ENCODE data around the gene CREB5. TPM values are rescaled to one million over a fixed set of nuclear protein-coding genes. Genes with fewer than 3 reads are reported as not detected.
A peak's percentile ranks its signal among the peaks of the same experiment; 100 is the strongest.

Gene CREB5
- total and polyA plus RNA-seq, 4 experiments from 2014 or later = not detected

DNA sequence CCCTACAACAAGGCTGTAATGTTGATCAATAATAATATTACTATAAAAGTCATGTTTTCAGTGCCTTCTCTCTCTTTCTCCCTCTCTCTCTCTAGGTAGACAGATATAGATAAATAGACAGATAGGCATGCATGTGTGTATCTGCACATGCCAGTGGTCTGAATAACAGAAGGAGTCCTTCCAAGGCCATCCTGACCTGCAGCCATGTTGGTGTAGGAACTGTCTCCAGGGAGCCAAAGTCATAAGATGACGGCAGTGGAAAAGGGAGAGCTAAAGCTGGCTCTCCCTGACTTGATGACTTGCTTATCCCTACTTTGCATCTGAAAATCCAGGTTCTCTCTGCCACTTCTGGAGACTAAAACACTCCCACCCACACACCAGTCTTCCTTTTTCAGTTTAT, 432.8 kb downstream of the CREB5 start:
- CTCF ChIA-PET (ENCODE audit: partially characterized antibody) = interaction anchor here (1.3 kb wide), 1 partner anchor 9 kb away, joined by 4 read pairs; no protein-coding TSS in a partner anchor
- no peaks in the 10 kb centered on the region for H3K4me1 Mint-ChIP-seq
- no peak overlapping the region for H3K4me3 Mint-ChIP-seq

DNA sequence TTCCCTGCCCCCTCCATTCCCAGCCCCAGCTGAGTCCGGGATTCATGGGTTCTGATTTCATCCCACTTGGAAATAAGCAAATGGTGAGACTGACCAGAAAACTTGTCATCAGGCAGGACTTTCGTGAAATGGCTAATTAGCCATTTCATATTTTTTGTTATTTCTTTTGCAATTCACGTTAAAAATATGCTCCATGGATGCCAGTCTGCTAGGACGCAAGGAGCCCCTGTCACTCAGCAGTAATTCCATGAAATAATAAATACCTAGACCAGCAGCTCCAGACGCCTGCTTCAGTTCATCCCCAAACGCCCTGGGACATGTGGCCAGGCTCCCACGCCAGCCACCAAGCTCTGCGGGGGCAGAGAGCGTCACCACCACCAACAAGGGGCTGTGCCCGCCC, 434.9 kb downstream of the CREB5 start:
- Histone ChIP-seq H3K27me3 (ENCODE audit: insufficient read depth, low read length) (peaks cover 4% of the 10 kb centered on the region), H3K36me3 (ENCODE audit: insufficient read depth, low read length) (no peaks in the 10 kb centered on the region), H3K4me1 (ENCODE audit: insufficient read depth, low read length) (no peaks in the 10 kb centered on the region), H3K4me3 (ENCODE audit: low read length in 2 of 2) (no peak overlapping the region), H3K9me3 (ENCODE audit: control insufficient read depth in 1 of 2, low read length in 2 of 2) (no peaks in the 10 kb centered on the region), H3K27ac (ENCODE audit: low read depth, low read length) (no peak overlapping the region)
- no peak for DNase-seq
- Mint-ChIP-seq H3K27me3 (peaks cover 6 to 17% of the 10 kb centered on the region in 2 donors), H3K4me3 (no peak overlapping the region), H3K36me3 (no peaks in the 10 kb centered on the region), H3K27ac (no peak overlapping the region), H3K4me1 (no peaks in the 10 kb centered on the region), H3K9me3 (peaks cover 0 to 4% (median 0%) of the 10 kb centered on the region in 8 donors)
- CTCF ChIA-PET (ENCODE audit: partially characterized antibody) = no interaction called here
- intact Hi-C loops (cut with micrococcal nuclease) = no loop called here
- POLR2A ChIA-PET (ENCODE audit: partially characterized antibody) = no interaction called here

More for the DNA sequence above, 432.8 kb downstream of the CREB5 start:
- intact Hi-C loops (cut with micrococcal nuclease) = no loop called here
- POLR2A ChIA-PET (ENCODE audit: partially characterized antibody) = no interaction called here
- Histone ChIP-seq H3K4me1 (ENCODE audit: insufficient read depth, low read length) (no peaks in the 10 kb centered on the region), H3K4me3 (ENCODE audit: low read length in 2 of 2) (no peak overlapping the region), H3K27ac (ENCODE audit: low read depth, low read length) (no peak overlapping the region), H3K36me3 (ENCODE audit: insufficient read depth, low read length) (no peaks in the 10 kb centered on the region), H3K9me3 (ENCODE audit: control insufficient read depth in 1 of 2, low read length in 2 of 2) (no peaks in the 10 kb centered on the region), H3K27me3 (ENCODE audit: insufficient read depth, low read length) (no peaks in the 10 kb centered on the region)
- Mint-ChIP-seq H3K27ac (no peak overlapping the region), H3K36me3 (no peaks in the 10 kb centered on the region), H3K9me3 (peaks cover 0 to 4% (median 0%) of the 10 kb centered on the region in 8 donors), H3K27me3 (peaks cover 7 to 18% of the 10 kb centered on the region in 2 donors)
- no peak for DNase-seq

DNA sequence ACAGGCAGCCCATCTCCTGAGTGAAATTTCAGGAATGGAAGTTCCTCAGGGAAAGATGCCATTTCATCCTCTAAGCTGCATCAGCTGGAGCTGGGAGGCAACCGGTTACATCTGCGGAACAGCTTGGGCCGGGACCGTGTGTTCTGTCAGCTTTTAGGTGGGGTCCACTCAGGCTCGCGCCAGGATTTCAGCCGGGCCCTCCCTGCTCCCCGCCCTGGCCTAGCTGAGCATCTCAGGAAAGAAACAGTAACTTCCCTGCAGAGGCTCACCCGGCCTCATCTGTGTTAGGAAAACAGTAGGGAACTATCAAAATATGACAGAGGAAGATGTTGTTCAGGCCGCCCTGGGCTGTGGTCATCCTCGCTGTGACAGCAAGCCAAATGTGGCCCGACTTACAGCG, 435.4 kb downstream of the CREB5 start:
- CTCF ChIA-PET (ENCODE audit: partially characterized antibody) = no interaction called here
- Mint-ChIP-seq H3K4me1 (no peaks in the 10 kb centered on the region), H3K27ac (no peak overlapping the region), H3K27me3 (peaks cover 6 to 17% of the 10 kb centered on the region in 2 donors), H3K4me3 (no peak overlapping the region), H3K9me3 (peaks cover 0 to 4% (median 0%) of the 10 kb centered on the region in 8 donors), H3K36me3 (no peaks in the 10 kb centered on the region)
- DNase-seq = no peak
- intact Hi-C loops (cut with micrococcal nuclease) = no loop called here
- peaks cover 4% of the 10 kb centered on the region for H3K27me3 ChIP-seq (ENCODE audit: insufficient read depth, low read length)
- no peaks in the 10 kb centered on the region for H3K4me1 ChIP-seq (ENCODE audit: insufficient read depth, low read length)
- H3K27ac ChIP-seq (ENCODE audit: low read depth, low read length) = no peak overlapping the region
- H3K4me3 ChIP-seq (ENCODE audit: low read length in 2 of 2) = no peak overlapping the region
- no peaks in the 10 kb centered on the region for H3K36me3 ChIP-seq (ENCODE audit: insufficient read depth, low read length)
- H3K9me3 ChIP-seq (ENCODE audit: control insufficient read depth in 1 of 2, low read length in 2 of 2) = no peaks in the 10 kb centered on the region
- POLR2A ChIA-PET (ENCODE audit: partially characterized antibody) = no interaction called here

DNA sequence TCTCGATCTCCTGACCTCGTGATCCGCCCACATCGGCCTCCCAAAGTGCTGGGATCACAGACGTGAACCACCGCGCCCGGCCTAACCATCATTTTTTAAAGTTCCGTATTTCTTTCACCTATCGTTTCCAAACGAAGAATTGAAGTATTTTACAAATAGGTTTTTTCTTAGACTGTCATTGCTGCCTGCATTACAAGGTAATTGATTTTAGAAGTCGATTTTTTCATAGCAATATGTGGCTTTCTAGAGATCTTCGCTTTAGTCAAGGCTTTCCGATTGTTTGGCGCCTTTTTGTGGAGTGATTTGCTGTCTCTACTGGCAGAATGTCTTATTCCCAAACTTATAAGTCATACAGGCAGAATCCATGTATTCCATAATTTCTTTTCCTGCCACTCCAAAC, 436.6 kb downstream of the CREB5 start:
- CTCF ChIA-PET (ENCODE audit: partially characterized antibody) = no interaction called here

DNA sequence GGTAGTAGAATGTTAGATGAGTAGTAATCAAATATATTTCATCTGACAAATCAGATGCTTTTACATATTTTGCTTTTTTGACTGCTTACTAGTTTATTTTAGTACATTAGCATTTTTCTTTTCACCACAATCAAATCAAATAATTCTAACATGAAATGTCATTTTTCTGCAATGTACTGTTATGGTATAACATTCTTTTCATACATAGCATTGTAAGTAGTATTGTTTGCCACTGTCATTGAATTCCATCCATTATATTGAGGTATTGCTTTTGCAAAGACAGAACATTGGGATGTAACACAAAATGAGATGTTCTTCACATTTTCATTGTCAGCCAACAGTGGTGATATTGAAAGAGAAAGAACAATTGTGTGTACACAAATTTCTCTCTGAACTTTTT, 438.4 kb downstream of the CREB5 start:
- DNase-seq = no peak
- Mint-ChIP-seq H3K4me1 (peaks cover 7 to 12% (median 8%) of the 10 kb centered on the region in 4 donors), H3K4me3 (no peak overlapping the region), H3K36me3 (no peaks in the 10 kb centered on the region), H3K27ac (no peak overlapping the region), H3K27me3 (peaks cover 17 to 23% of the 10 kb centered on the region in 2 donors), H3K9me3 (peaks cover 0 to 2% (median 0%) of the 10 kb centered on the region in 8 donors)
- Histone ChIP-seq H3K4me1 (ENCODE audit: insufficient read depth, low read length) (peaks cover 13% of the 10 kb centered on the region), H3K27me3 (ENCODE audit: insufficient read depth, low read length) (peaks cover 9% of the 10 kb centered on the region), H3K9me3 (ENCODE audit: control insufficient read depth in 1 of 2, low read length in 2 of 2) (no peaks in the 10 kb centered on the region), H3K27ac (ENCODE audit: low read depth, low read length) (no peak overlapping the region), H3K36me3 (ENCODE audit: insufficient read depth, low read length) (no peaks in the 10 kb centered on the region), H3K4me3 (ENCODE audit: low read length in 2 of 2) (no peak overlapping the region)
- intact Hi-C loops (cut with micrococcal nuclease) = no loop called here
- ChIA-PET POLR2A (ENCODE audit: partially characterized antibody) (no interaction called here), CTCF (ENCODE audit: partially characterized antibody) (no interaction called here)

More for the DNA sequence above, 436.6 kb downstream of the CREB5 start:
- Histone ChIP-seq H3K27ac (ENCODE audit: low read depth, low read length) (no peak overlapping the region), H3K36me3 (ENCODE audit: insufficient read depth, low read length) (no peaks in the 10 kb centered on the region), H3K27me3 (ENCODE audit: insufficient read depth, low read length) (peaks cover 4% of the 10 kb centered on the region), H3K4me3 (ENCODE audit: low read length in 2 of 2) (no peak overlapping the region), H3K4me1 (ENCODE audit: insufficient read depth, low read length) (peaks cover 7% of the 10 kb centered on the region), H3K9me3 (ENCODE audit: control insufficient read depth in 1 of 2, low read length in 2 of 2) (no peaks in the 10 kb centered on the region)
- peaks cover 5 to 7% (median 7%) of the 10 kb centered on the region in 4 donors for H3K4me1 Mint-ChIP-seq
- H3K4me3 Mint-ChIP-seq = no peak overlapping the region
- intact Hi-C loops (cut with micrococcal nuclease) = no loop called here
- peaks cover 14 to 22% of the 10 kb centered on the region in 2 donors for H3K27me3 Mint-ChIP-seq
- POLR2A ChIA-PET (ENCODE audit: partially characterized antibody) = no interaction called here
- no peak for DNase-seq
- H3K36me3 Mint-ChIP-seq = no peaks in the 10 kb centered on the region
- peaks cover 0 to 4% (median 0%) of the 10 kb centered on the region in 8 donors for H3K9me3 Mint-ChIP-seq
- H3K27ac Mint-ChIP-seq = no peak overlapping the region

DNA sequence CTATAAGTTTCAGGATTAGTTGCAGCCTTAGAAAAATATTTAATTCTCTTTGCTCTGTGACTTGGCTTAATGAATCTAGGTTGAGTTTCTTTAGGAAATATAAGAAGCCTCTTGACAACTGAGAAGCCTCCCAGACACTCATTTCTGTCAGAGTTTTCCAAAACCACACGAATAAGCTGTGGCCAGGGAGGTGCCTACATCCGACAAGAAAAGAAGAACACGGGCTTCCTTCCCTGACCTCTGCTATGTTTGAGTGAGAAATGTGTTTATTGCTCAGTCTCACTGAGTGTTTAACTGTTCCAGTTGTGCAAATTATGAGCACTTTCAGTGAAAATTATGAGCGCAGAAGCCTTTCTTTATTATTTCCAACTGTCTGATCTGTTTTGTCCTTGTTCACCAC, 440.8 kb downstream of the CREB5 start:
- H3K4me1 Mint-ChIP-seq = peaks cover 7 to 12% (median 8%) of the 10 kb centered on the region in 4 donors

DNA sequence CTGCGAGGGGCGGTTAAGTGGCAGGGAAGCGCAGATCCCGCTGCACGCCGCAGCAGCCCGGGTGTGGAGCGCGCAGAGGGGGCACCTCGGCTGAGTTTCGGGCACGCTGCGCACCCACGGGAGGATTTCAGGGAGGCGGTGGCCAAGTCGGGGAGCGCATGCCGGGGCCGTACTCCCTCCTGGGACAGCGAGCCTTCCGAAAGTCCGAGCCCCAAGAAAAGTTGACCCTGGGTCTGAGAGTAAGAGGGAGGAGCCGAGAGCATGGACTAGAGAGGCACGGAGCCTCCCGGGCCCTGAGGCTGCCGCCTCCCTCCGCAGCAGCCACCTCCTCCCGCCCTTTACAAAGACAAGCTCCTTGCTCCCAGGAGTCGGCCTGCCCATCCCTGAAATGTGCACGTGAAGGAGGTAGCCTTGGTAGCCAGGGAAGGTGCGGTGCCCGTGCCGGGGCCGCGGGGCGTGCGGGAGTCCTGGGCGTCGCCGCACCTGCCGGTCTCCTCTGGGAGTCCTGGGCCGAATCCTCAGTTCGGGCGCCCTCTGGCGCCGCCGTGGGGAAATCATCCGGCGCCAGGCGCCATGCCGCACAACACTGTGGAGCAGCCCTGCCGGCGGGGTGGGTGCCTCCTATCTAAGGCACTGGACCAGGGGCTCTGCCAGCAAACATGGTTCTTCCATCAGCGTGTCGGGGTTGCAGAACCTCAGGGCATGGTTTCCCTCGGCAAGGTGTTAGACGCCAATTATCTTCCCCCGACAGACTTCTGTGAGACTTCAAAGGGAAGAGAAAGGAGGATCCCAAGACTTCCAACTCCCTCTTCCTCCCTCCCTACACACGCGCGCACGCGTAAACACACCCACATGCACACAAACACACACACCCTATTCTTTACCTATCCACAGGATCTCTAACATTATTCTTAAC, 441.8 kb downstream of the CREB5 start:
- peaks cover 7 to 12% (median 8%) of the 10 kb centered on the region in 4 donors for H3K4me1 Mint-ChIP-seq
- H3K27ac Mint-ChIP-seq = no peak overlapping the region
- CTCF ChIA-PET (ENCODE audit: partially characterized antibody) = interaction anchor here (0.9 to 1.6 kb wide), 3 partner anchors 9 to 18 kb away, joined by 4 to 5 read pairs (median 4); no protein-coding TSS in a partner anchor
- peak overlapping the region in 1 of 2 donors; percentile 32 for H3K4me3 ChIP-seq (ENCODE audit: low read length in 2 of 2)
- H3K27me3 Mint-ChIP-seq = peaks cover 23 to 29% of the 10 kb centered on the region in 2 donors
- H3K4me1 ChIP-seq (ENCODE audit: insufficient read depth, low read length) = peaks cover 13% of the 10 kb centered on the region
- POLR2A ChIA-PET (ENCODE audit: partially characterized antibody) = no interaction called here
- H3K9me3 Mint-ChIP-seq = no peaks in the 10 kb centered on the region
- DNase-seq = peak; percentile 29 to 48 (median 38)
- H3K36me3 ChIP-seq (ENCODE audit: insufficient read depth, low read length) = no peaks in the 10 kb centered on the region
- H3K27me3 ChIP-seq (ENCODE audit: insufficient read depth, low read length) = peaks cover 9% of the 10 kb centered on the region
- H3K36me3 Mint-ChIP-seq = no peaks in the 10 kb centered on the region
- peak overlapping the region; percentile 57 to 89 (median 78) for H3K4me3 Mint-ChIP-seq
- no peak overlapping the region for H3K27ac ChIP-seq (ENCODE audit: low read depth, low read length)
- H3K9me3 ChIP-seq (ENCODE audit: control insufficient read depth in 1 of 2, low read length in 2 of 2) = no peaks in the 10 kb centered on the region
- intact Hi-C loops (cut with micrococcal nuclease) = no loop called here

More for the DNA sequence above, 440.8 kb downstream of the CREB5 start:
- intact Hi-C loops (cut with micrococcal nuclease) = no loop called here
- Histone ChIP-seq H3K27ac (ENCODE audit: low read depth, low read length) (no peak overlapping the region), H3K9me3 (ENCODE audit: control insufficient read depth in 1 of 2, low read length in 2 of 2) (no peaks in the 10 kb centered on the region), H3K4me3 (ENCODE audit: low read length in 2 of 2) (no peak overlapping the region), H3K36me3 (ENCODE audit: insufficient read depth, low read length) (no peaks in the 10 kb centered on the region), H3K27me3 (ENCODE audit: insufficient read depth, low read length) (peaks cover 9% of the 10 kb centered on the region), H3K4me1 (ENCODE audit: insufficient read depth, low read length) (peaks cover 13% of the 10 kb centered on the region)
- no peaks in the 10 kb centered on the region for H3K36me3 Mint-ChIP-seq
- ChIA-PET POLR2A (ENCODE audit: partially characterized antibody) (no interaction called here), CTCF (ENCODE audit: partially characterized antibody) (no interaction called here)
- no peaks in the 10 kb centered on the region for H3K9me3 Mint-ChIP-seq
- H3K4me3 Mint-ChIP-seq = peak overlapping the region in 5 of 8 donors; percentile 2 to 89 (median 78)
- H3K27ac Mint-ChIP-seq = no peak overlapping the region
- no peak for DNase-seq
- H3K27me3 Mint-ChIP-seq = peaks cover 25 to 29% of the 10 kb centered on the region in 2 donors

All from CD4-positive, alpha-beta memory T cell (primary cell).